Endothelial cell of umbilical vein (primary cell): Measurements from ENCODE around the gene PLXNB3. TPM values are rescaled to one million over a fixed set of nuclear protein-coding genes. Genes with fewer than 3 reads are reported as not detected.

Experiments
- BruUV-seq: library from RNA; stranded (reverse); fragments of 400-500 nt; replicated peaks from 2 replicates; lab custom pipeline; 2021; lab: Mats Ljungman, UMichigan
- CTCF ChIA-PET: fragments of 300-600, 350-600 bp; sonication (Branson Sonifier 250); formaldehyde crosslinking; loops from one replicate; lab custom pipeline; 2021; ENCODE audit warnings: antibody characterized with exemption, inconsistent platforms; lab: Charles Lee
- POLR2A ChIA-PET: fragments of 300-600, 350-600 bp; sonication (Branson Sonifier 250); formaldehyde crosslinking; loops from one replicate; lab custom pipeline; 2021; ENCODE audit warnings: antibody characterized with exemption, inconsistent platforms; lab: Charles Lee
- DNase-seq: peaks from one replicate; pipeline ENCODE4 v3.0.0-alpha.2; 2011; ENCODE audit warnings: low read depth, low spot score
- FAIRE-seq: peaks from 2 replicates; lab custom pipeline; 2011; peaks lifted over from hg19 to GRCh38; lab: Jason Lieb, UNC
- H2AFZ ChIP-seq: 2 replicates; pipeline ENCODE4 v1.6.0; 2012; ENCODE audit warnings: low read depth, low read length, control low read depth, inconsistent platforms
- H3K27ac ChIP-seq: 2 replicates; pipeline ENCODE4 v1.5.1; 2011; ENCODE audit warnings: low read depth, mild to moderate bottlenecking, control low read depth, low read length, moderate library complexity; ENCODE audit not compliant: insufficient read depth
- H3K27me3 ChIP-seq, 2 experiments: 2 replicates each; pipeline versions ENCODE4 v1.6.0 to v1.6.1; 2011; ENCODE audit warnings: low read length in 2 of 2, mixed read lengths in 1 of 2; ENCODE audit not compliant: control insufficient read depth in 2 of 2, insufficient read depth in 2 of 2
- H3K36me3 ChIP-seq, 2 experiments: 2 replicates in 1 of 2; 3 replicates in 1 of 2; pipeline ENCODE4 v1.5.1; 2011; ENCODE audit warnings: low read length in 2 of 2, mild to moderate bottlenecking in 1 of 2, moderate library complexity in 1 of 2; ENCODE audit not compliant: control insufficient read depth in 2 of 2, insufficient read depth in 2 of 2; ENCODE audit errors: extremely low read depth in 1 of 2
- H3K4me1 ChIP-seq: 3 replicates; pipeline ENCODE4 v1.5.1; 2011; ENCODE audit warnings: mild to moderate bottlenecking, low read length; ENCODE audit not compliant: control insufficient read depth, insufficient read depth; ENCODE audit errors: extremely low read depth
- H3K4me2 ChIP-seq: 2 replicates; pipeline ENCODE4 v1.6.1; 2011; ENCODE audit warnings: low read length, control low read depth, mixed read lengths; ENCODE audit not compliant: insufficient read depth
- H3K4me3 ChIP-seq, 3 experiments: fragments of 200-600 bp in 1 of 3; sonication (generic), shearing (Covaris generic) in 1 of 3; replicated peaks in 1 of 3; 2 replicates each; pipeline ENCODE4 v1.5.1; 2011 to 2016; ENCODE audit warnings: control low read depth in 3 of 3, low read length in 3 of 3, mild to moderate bottlenecking in 2 of 3, inconsistent platforms in 1 of 3, low read depth in 1 of 3, moderate library complexity in 1 of 3; ENCODE audit not compliant: insufficient read depth in 1 of 3
- H3K79me2 ChIP-seq: 2 replicates; pipeline ENCODE4 v1.6.0; 2012; ENCODE audit warnings: low read length, inconsistent platforms; ENCODE audit not compliant: control insufficient read depth, insufficient read depth
- H3K9ac ChIP-seq: replicated peaks from 2 replicates; pipeline ENCODE3; 2011; ENCODE audit warnings: low read length, control low read depth; ENCODE audit not compliant: insufficient read depth; ENCODE audit errors: extremely low read depth
- H3K9me1 ChIP-seq: replicated peaks from 3 replicates; pipeline ENCODE4 v1.6.0; 2011; ENCODE audit warnings: mild to moderate bottlenecking, low read length; ENCODE audit not compliant: control insufficient read depth, insufficient read depth; ENCODE audit errors: extremely low read depth
- H3K9me3 ChIP-seq: replicated peaks from 2 replicates; pipeline ENCODE4 v1.5.1; 2012; ENCODE audit warnings: low read length, inconsistent platforms; ENCODE audit not compliant: control insufficient read depth, insufficient read depth
- H4K20me1 ChIP-seq: replicated peaks from 2 replicates; pipeline ENCODE3; 2011; ENCODE audit warnings: mild to moderate bottlenecking, low read length; ENCODE audit not compliant: control insufficient read depth, insufficient read depth; ENCODE audit errors: extremely low read depth
- CTCF ChIP-seq, 2 donors: IDR thresholded peaks; 1 replicate in 1 of 2; 2 replicates in 1 of 2; pipeline ENCODE4 v1.5.1; 2011; ENCODE audit warnings: low read length in 2 of 2, mild to moderate bottlenecking in 2 of 2, moderate library complexity in 2 of 2, control low read depth in 1 of 2, inconsistent platforms in 1 of 2, low read depth in 1 of 2; ENCODE audit not compliant: insufficient read depth in 1 of 2; ENCODE audit errors: extremely low read depth in 1 of 2
- EZH2 ChIP-seq: IDR thresholded peaks from 2 replicates; pipeline ENCODE4 v1.6.1; 2012; ENCODE audit warnings: borderline replicate concordance, low read depth, mild to moderate bottlenecking, moderate library complexity, low read length, inconsistent platforms; ENCODE audit not compliant: severe bottlenecking
- FOS ChIP-seq: IDR thresholded peaks from 2 replicates; pipeline ENCODE4 v1.6.1; 2011; ENCODE audit warnings: mild to moderate bottlenecking, low read length, moderate library complexity, borderline replicate concordance; ENCODE audit not compliant: insufficient read depth
- GATA2 ChIP-seq: IDR thresholded peaks from 2 replicates; pipeline ENCODE4 v1.7.0; 2011; ENCODE audit warnings: low read depth, mild to moderate bottlenecking, moderate library complexity, mixed read lengths, low read length; ENCODE audit not compliant: insufficient read length, insufficient read depth
- JUN ChIP-seq: IDR thresholded peaks from 2 replicates; pipeline ENCODE4 v1.6.1; 2011; ENCODE audit warnings: borderline replicate concordance, low read depth; ENCODE audit not compliant: insufficient read length, insufficient read depth
- MAX ChIP-seq: IDR thresholded peaks from 2 replicates; pipeline ENCODE4 v1.6.1; 2011; ENCODE audit not compliant: insufficient read depth, insufficient read length
- MYC ChIP-seq: IDR thresholded peaks from one replicate; pipeline ENCODE4 v1.6.1; 2011; ENCODE audit warnings: mild to moderate bottlenecking, low read depth, low read length
- POLR2A ChIP-seq: IDR thresholded peaks from 2 replicates; pipeline ENCODE4 v1.6.1; 2012; ENCODE audit warnings: low read depth, mild to moderate bottlenecking, control low read depth, low read length
- POLR2AphosphoS5 ChIP-seq: IDR thresholded peaks from 2 replicates; pipeline ENCODE4 v1.6.1; 2012; ENCODE audit warnings: low read depth, mild to moderate bottlenecking, control low read depth, low read length, moderate library complexity; ENCODE audit not compliant: insufficient read depth
- dilution Hi-C: fragments of 300-500 bp; cut with MboI; formaldehyde crosslinking; loops from one replicate; pipeline ENCODE4 v1.15.0; 2019; ENCODE audit warnings: low sequenced_read_pairs; ENCODE audit not compliant: extremely low pct_ligation_motif_present
- intact Hi-C: fragments of 100-400 bp; cut with micrococcal nuclease; formaldehyde crosslinking; loops from one replicate; pipeline ENCODE4 v1.10.0; 2022
- polyA plus RNA-seq, 4 experiments: library from polyadenylated mRNA; depleted of rRNA in 3 of 4; stranded (reverse) in 3 of 4; unstranded in 1 of 4; fragments of >200 nt; gene quantifications; 2 replicates each; pipeline versions ENCODE4 v1.2.1 to v1.2.3, GENCODE V29; 2011 to 2012; ENCODE audit warnings: missing spikeins in 1 of 4
- total RNA-seq: library from RNA; stranded (reverse); gene quantifications from 2 replicates; pipeline ENCODE4 v1.2.3, GENCODE V29; 2021

PLXNB3 gene
- total and polyA plus RNA-seq, 2 donors (not counting 3 experiments of a cell fraction or from before 2014, with no cell fraction given), result 19.0 to 31.4 TPM

GRCh38 chrX:153773741-153774575 is 9.9 kb downstream of the PLXNB3 start:
- Histone ChIP-seq H3K27me3 (no peaks in the 10 kb centered on the region), H3K9ac (no peak overlapping the region), H3K9me3 (no peaks in the 10 kb centered on the region), H3K4me3 (no peak overlapping the region), H3K27ac (no peak overlapping the region), H2AFZ (no peak overlapping the region), H3K9me1 (no peaks in the 10 kb centered on the region), H4K20me1 (no peaks in the 10 kb centered on the region), H3K79me2 (no peaks in the 10 kb centered on the region), H3K4me1 (no peaks in the 10 kb centered on the region), H3K36me3 (peaks cover 0 to 22% of the 10 kb centered on the region in 2 experiments), H3K4me2 (no peak overlapping the region)
- CTCF ChIA-PET, result no interaction called here
- DNase-seq (no peak), FAIRE-seq (no peak)
- intact Hi-C loops (no loop called here), dilution Hi-C loops (no loop called here)
- POLR2A ChIA-PET, result no interaction called here
- TF ChIP-seq POLR2A (no peak), MYC (no peak), EZH2 (no peak), CTCF (IDR thresholded peaks at IDR 0.05; ENCODE audit: extremely low read depth in 1 of 2, insufficient read depth in 1 of 2, low read depth in 1 of 2, low read length in 2 of 2) (no peak), POLR2AphosphoS5 (no peak), JUN (no peak), GATA2 (no peak), FOS (no peak), MAX (no peak)
- BruUV-seq, result no TSS peak
